Non-pigmented ciliary epithelial cell (primary cell): Measurements from ENCODE around the gene TSPAN4.
A peak's percentile ranks its signal among the peaks of the same experiment; 100 is the strongest.

Experiments used
- DNase-seq: peaks from one replicate; pipeline ENCODE4 v3.0.0-alpha.2; 2010; ENCODE audit warnings: low read depth

TSPAN4 gene

GRCh38 chr11:804599-804964 lies 38.1 kb upstream of the TSPAN4 start:
- no peak for DNase-seq

- no peak for DNase-seq
Measured at GRCh38 chr11:808427-809286, 34.0 kb upstream of the TSPAN4 start.

GRCh38 chr11:809287-810039 lies 33.2 kb upstream of the TSPAN4 start, which contains the start of gene RPLP2:
Gene RPLP2 (plus strand): TSS chr11:809967. CDS start chr11:810235, 268 bp downstream.
- peak; percentile 79 for DNase-seq

GRCh38 chr11:810040-810567 lies 32.5 kb upstream of the TSPAN4 start:
- no peak for DNase-seq

- DNase-seq = no peak
Measured at GRCh38 chr11:811446-812245, 31.0 kb upstream of the TSPAN4 start.

- no peak for DNase-seq
Measured at GRCh38 chr11:812390-812789, 30.3 kb upstream of the TSPAN4 start.

GRCh38 chr11:813072-813455 lies 29.6 kb upstream of the TSPAN4 start:
- no peak for DNase-seq

GRCh38 chr11:813456-814096 lies 29.1 kb upstream of the TSPAN4 start:
- DNase-seq = no peak

GRCh38 chr11:815675-816432 lies 26.8 kb upstream of the TSPAN4 start:
- DNase-seq = no peak

GRCh38 chr11:816433-816779 lies 26.2 kb upstream of the TSPAN4 start:
- no peak for DNase-seq

GRCh38 chr11:818396-819128 lies 24.1 kb upstream of the TSPAN4 start, which contains the start of gene PNPLA2:
Gene PNPLA2 (plus strand): TSS chr11:818914. CDS start chr11:819719, 805 bp downstream.
- DNase-seq = no peak

GRCh38 chr11:819129-819931 lies 23.3 kb upstream of the TSPAN4 start:
- DNase-seq = no peak

- no peak for DNase-seq
Measured at GRCh38 chr11:819943-820649, 22.6 kb upstream of the TSPAN4 start.

- no peak for DNase-seq
Measured at GRCh38 chr11:820655-821511, 21.8 kb upstream of the TSPAN4 start.

- no peak for DNase-seq
Measured at GRCh38 chr11:821512-822371, 20.9 kb upstream of the TSPAN4 start.

- no peak for DNase-seq
Measured at GRCh38 chr11:823441-824291, 19.0 kb upstream of the TSPAN4 start.
